CD4-positive, alpha-beta memory T cell (primary cell): ENCODE data around the gene HYAL2. TPM values are rescaled to one million over a fixed set of nuclear protein-coding genes. Genes with fewer than 3 reads are reported as not detected.
"Not testable (repeated sequence)": the region's sequence is repeated elsewhere in the genome, so short reads cannot be mapped to it uniquely, and the experiment has no call there.

Experiments
- CTCF ChIA-PET: fragments of 350-600 bp; sonication (Branson Sonifier 250); formaldehyde crosslinking; loops from one replicate; lab custom pipeline; 2021; ENCODE audit warnings: inconsistent platforms; ENCODE audit not compliant: partially characterized antibody; lab: Charles Lee
- POLR2A ChIA-PET: fragments of 350-600 bp; sonication (Branson Sonifier 250); formaldehyde crosslinking; loops from one replicate; lab custom pipeline; 2021; ENCODE audit not compliant: partially characterized antibody; lab: Charles Lee
- DNase-seq, 5 donors: peaks; one replicate each; pipeline versions ENCODE4 v3.0.0 to v3.0.0-alpha.2; 2020 to 2022; ENCODE audit warnings: mixed read lengths in 1 of 5
- H3K27ac ChIP-seq: one replicate; pipeline ENCODE4 v1.7.0; 2013; ENCODE audit warnings: low read depth, low read length
- H3K27me3 ChIP-seq: 2 replicates; pipeline ENCODE4 v1.7.0; 2013; ENCODE audit warnings: mild to moderate bottlenecking, low read length, moderate library complexity; ENCODE audit not compliant: insufficient read depth
- H3K36me3 ChIP-seq: 2 replicates; pipeline ENCODE4 v1.7.0; 2013; ENCODE audit warnings: mild to moderate bottlenecking, low read length, moderate library complexity; ENCODE audit not compliant: insufficient read depth
- H3K4me1 ChIP-seq: 2 replicates; pipeline ENCODE4 v1.7.0; 2013; ENCODE audit warnings: mild to moderate bottlenecking, low read length, moderate library complexity; ENCODE audit not compliant: insufficient read depth
- H3K4me3 ChIP-seq, 2 donors: one replicate each; pipeline ENCODE4 v1.7.0; 2013; ENCODE audit warnings: low read length in 2 of 2, mild to moderate bottlenecking in 1 of 2
- H3K9me3 ChIP-seq, 2 donors: one replicate each; pipeline ENCODE4 v1.7.0; 2013; ENCODE audit warnings: low read length in 2 of 2, control low read depth in 1 of 2; ENCODE audit not compliant: control insufficient read depth in 1 of 2
- H3K27ac Mint-ChIP-seq, 7 donors: one replicate each; pipeline ENCODE4 v1.8.0; 2020 to 2021; ENCODE audit warnings: mixed read lengths in 7 of 7, mild to moderate bottlenecking in 6 of 7, inconsistent platforms in 3 of 7, moderate library complexity in 3 of 7
- H3K27me3 Mint-ChIP-seq, 2 donors: one replicate each; pipeline ENCODE4 v1.8.0; 2020 to 2021; ENCODE audit warnings: mixed read lengths in 2 of 2
- H3K36me3 Mint-ChIP-seq, 2 donors: one replicate each; pipeline ENCODE4 v1.8.0; 2020 to 2021; ENCODE audit warnings: mixed read lengths in 2 of 2, inconsistent platforms in 1 of 2, mild to moderate bottlenecking in 1 of 2
- H3K4me1 Mint-ChIP-seq, 4 donors: one replicate each; pipeline ENCODE4 v1.8.0; 2020 to 2021; ENCODE audit warnings: mixed read lengths in 4 of 4, mild to moderate bottlenecking in 1 of 4
- H3K4me3 Mint-ChIP-seq, 8 donors: one replicate each; pipeline ENCODE4 v1.8.0; 2020 to 2021; ENCODE audit warnings: mixed read lengths in 8 of 8, mild to moderate bottlenecking in 7 of 8, moderate library complexity in 6 of 8, inconsistent platforms in 3 of 8
- H3K9me3 Mint-ChIP-seq, 8 donors: one replicate each; pipeline ENCODE4 v1.8.0; 2020 to 2021; ENCODE audit warnings: mixed read lengths in 8 of 8, mild to moderate bottlenecking in 5 of 8, inconsistent platforms in 3 of 8, moderate library complexity in 1 of 8
- intact Hi-C: fragments of 100-400 bp; cut with micrococcal nuclease; formaldehyde crosslinking; loops from one replicate; pipeline ENCODE4 v1.15.1; 2023
- polyA plus RNA-seq, 2 donors: library from polyadenylated mRNA; unstranded; fragments of 300-500 nt; fragmentation: Illumina TruSeq; gene quantifications; one replicate each; pipeline ENCODE4 v1.2.3, GENCODE V29; 2021
- total RNA-seq, 2 experiments: library from RNA; stranded (reverse); gene quantifications; one replicate each; pipeline ENCODE4 v1.2.3, GENCODE V29; 2021

Gene HYAL2
- total and polyA plus RNA-seq, 4 experiments from 2014 or later, result 3.7 to 12.3 (median 7.2) TPM

DNA sequence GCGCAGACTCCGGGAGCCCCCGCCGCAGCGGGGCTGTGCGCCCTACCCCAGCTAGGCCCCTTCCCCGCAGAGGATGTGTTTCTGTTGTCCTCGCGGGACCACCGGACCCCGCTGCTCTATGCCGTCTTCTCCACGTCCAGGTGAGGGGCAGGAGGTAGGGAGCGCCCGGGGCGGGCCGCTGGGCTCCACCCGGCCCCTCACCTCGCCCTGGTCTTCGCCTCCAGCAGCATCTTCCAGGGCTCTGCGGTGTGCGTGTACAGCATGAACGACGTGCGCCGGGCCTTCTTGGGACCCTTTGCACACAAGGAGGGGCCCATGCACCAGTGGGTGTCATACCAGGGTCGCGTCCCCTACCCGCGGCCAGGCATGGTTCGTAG is 48.9 kb downstream of the HYAL2 start:
- ChIA-PET CTCF (interaction anchor here (1.5 to 7.1 kb wide), 3 partner anchors 44 to 79 kb away, joined by 3 to 40 read pairs (median 36); no protein-coding TSS in a partner anchor), POLR2A (interaction anchor here (0.7 kb wide), 1 partner anchor 47 kb away, joined by 3 read pairs; no protein-coding TSS in a partner anchor)
- no peak overlapping the region for H3K4me3 ChIP-seq
- H3K36me3 Mint-ChIP-seq, result no peaks in the 10 kb centered on the region
- no peak overlapping the region for H3K27ac ChIP-seq
- peaks cover 14 to 37% (median 25%) of the 10 kb centered on the region in 4 donors for H3K4me1 Mint-ChIP-seq
- peaks cover 23 to 31% of the 10 kb centered on the region in 2 donors for H3K27me3 Mint-ChIP-seq
- H3K9me3 Mint-ChIP-seq, result no peaks in the 10 kb centered on the region
- no peaks in the 10 kb centered on the region for H3K9me3 ChIP-seq
- H3K36me3 ChIP-seq, result no peaks in the 10 kb centered on the region
- peaks cover 35% of the 10 kb centered on the region for H3K4me1 ChIP-seq
- intact Hi-C loops, result loop anchor here (1.0 kb wide), 5 partner anchors 27 to 152 kb away; no protein-coding TSS in a partner anchor
- H3K4me3 Mint-ChIP-seq, result peak overlapping the region in 1 of 8 donors; percentile 79
- H3K27me3 ChIP-seq, result peaks cover 35% of the 10 kb centered on the region
- H3K27ac Mint-ChIP-seq, result peak overlapping the region in 1 of 7 donors; percentile 73
- DNase-seq, result peak in 1 of 5 donors; percentile 33

DNA sequence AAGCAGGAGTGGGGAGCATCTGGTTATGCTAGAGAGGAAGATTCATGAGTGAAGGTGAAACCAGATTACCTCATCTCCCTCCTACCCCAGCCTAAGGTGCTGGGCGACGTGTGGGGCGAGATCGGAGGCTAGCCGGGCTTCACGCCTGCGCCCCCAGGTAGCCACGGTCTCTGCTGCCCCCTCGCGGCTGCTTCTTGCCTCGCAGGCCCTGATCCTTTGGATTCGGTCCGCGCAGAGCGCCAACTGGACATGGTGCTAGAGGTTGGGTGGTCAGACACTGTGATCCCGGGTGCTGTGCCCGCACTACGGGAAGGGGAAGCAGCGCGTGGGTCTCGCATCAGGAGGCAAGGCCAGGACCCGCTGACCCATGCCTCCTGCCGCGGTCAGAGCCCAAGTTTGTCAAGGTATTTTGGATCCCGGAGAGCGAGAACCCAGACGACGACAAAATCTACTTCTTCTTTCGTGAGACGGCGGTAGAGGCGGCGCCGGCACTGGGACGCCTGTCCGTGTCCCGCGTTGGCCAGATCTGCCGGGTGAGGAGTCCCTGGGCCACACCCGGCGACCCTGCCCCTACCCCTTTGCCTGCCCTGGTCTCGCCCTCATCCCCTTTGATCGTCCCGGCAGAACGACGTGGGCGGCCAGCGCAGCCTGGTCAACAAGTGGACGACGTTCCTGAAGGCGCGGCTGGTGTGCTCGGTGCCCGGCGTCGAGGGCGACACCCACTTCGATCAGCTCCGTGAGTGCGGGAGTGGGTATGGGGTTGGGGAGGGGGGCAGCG is 49.4 kb downstream of the HYAL2 start:
- intact Hi-C loops, result loop anchor here (1.0 kb wide), 4 partner anchors 27 to 152 kb away; no protein-coding TSS in a partner anchor
- Mint-ChIP-seq H3K27me3 (peaks cover 23 to 31% of the 10 kb centered on the region in 2 donors), H3K36me3 (no peaks in the 10 kb centered on the region), H3K4me3 (peak overlapping the region; percentile 35 to 81 (median 74)), H3K27ac (peak overlapping the region in 3 of 7 donors; percentile 9 to 88 (median 53)), H3K9me3 (no peaks in the 10 kb centered on the region), H3K4me1 (peaks cover 14 to 37% (median 25%) of the 10 kb centered on the region in 4 donors)
- no peak overlapping the region for H3K27ac ChIP-seq
- ChIA-PET POLR2A (interaction anchor here (0.5 to 1.8 kb wide), 5 partner anchors 13 to 165 kb away, joined by 3 to 10 read pairs (median 4); no protein-coding TSS in a partner anchor), CTCF (interaction anchor here (1.5 to 7.1 kb wide), 5 partner anchors 23 to 79 kb away, joined by 3 to 40 read pairs (median 5); partner anchors contain the start of gene GNAI2)
- H3K27me3 ChIP-seq, result peaks cover 35% of the 10 kb centered on the region
- no peaks in the 10 kb centered on the region for H3K9me3 ChIP-seq
- no peak overlapping the region for H3K4me3 ChIP-seq
- peaks cover 35% of the 10 kb centered on the region for H3K4me1 ChIP-seq
- DNase-seq, result peak; percentile 73 to 83 (median 79)
- no peaks in the 10 kb centered on the region for H3K36me3 ChIP-seq

DNA sequence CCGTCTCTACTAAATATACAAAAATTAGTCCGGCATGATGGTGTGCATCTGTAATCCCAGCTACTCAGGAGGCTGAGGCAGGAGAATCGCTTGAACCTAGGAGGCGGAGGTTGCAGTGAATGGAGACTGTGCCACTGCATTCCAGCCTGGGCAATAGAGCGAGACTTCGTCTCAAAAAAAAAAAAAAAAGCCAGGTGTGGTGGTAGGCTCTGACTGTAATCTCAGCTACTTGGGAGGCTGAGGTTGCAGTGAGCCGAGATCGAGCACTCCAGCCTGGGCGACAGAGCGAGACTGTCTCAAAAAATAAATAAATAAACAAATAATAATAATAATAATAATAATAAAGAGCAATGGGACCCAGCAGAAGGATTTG is 50.0 kb downstream of the HYAL2 start:
- H3K4me1 Mint-ChIP-seq, result peaks cover 14 to 37% (median 25%) of the 10 kb centered on the region in 4 donors
- H3K4me3 ChIP-seq, H3K36me3 Mint-ChIP-seq, intact Hi-C loops, H3K36me3 ChIP-seq, DNase-seq, H3K27ac ChIP-seq, H3K9me3 ChIP-seq, H3K9me3 Mint-ChIP-seq: not testable (repeated sequence)
- peaks cover 35% of the 10 kb centered on the region for H3K4me1 ChIP-seq
- peaks cover 19 to 28% of the 10 kb centered on the region in 2 donors for H3K27me3 Mint-ChIP-seq
- POLR2A ChIA-PET, result interaction anchor here (0.8 to 1.8 kb wide), 3 partner anchors 12 to 65 kb away, joined by 3 to 10 read pairs (median 4); no protein-coding TSS in a partner anchor
- peaks cover 35% of the 10 kb centered on the region for H3K27me3 ChIP-seq
- H3K4me3 Mint-ChIP-seq, result peak overlapping the region in 2 of 8 donors; percentile 79 to 81
- CTCF ChIA-PET, result interaction anchor here (0.8 to 7.1 kb wide), 7 partner anchors 22 to 81 kb away, joined by 3 to 40 read pairs (median 3); partner anchors contain the start of genes GNAI2, GNAT1 and HYAL2
- H3K27ac Mint-ChIP-seq, result peak overlapping the region in 1 of 7 donors; percentile 88

DNA sequence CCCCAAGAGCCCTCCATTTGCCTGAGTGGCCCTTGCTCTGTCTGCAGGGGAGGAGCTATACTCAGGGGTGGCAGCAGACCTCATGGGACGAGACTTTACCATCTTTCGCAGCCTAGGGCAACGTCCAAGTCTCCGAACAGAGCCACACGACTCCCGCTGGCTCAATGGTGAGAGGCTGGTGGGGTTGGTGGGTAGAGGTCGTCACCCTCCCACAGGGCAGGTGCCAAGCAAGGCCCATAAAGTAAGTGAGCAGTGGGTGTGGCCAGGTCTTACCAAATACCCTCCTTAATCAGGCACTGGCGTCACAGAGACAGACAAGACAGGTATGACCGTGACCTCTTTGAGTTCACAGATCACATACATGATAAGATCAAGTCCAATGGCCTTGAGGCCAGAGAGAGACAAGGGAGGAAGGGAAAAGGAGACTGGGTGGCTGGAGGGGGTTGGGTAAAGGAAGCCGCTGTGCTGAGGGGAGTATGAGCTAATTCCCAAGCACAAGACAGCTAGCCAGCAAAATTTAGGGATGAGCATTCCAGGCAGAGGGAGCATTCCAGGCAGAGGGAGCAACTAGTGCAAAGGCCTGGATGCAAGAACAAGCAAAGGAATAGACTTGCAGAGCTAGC is 51.1 kb downstream of the HYAL2 start:
- Histone ChIP-seq H3K27me3 (peaks cover 28% of the 10 kb centered on the region), H3K4me1 (peaks cover 34% of the 10 kb centered on the region), H3K4me3 (no peak overlapping the region), H3K9me3 (no peaks in the 10 kb centered on the region), H3K27ac (no peak overlapping the region), H3K36me3 (no peaks in the 10 kb centered on the region)
- peak overlapping the region in 1 of 8 donors; percentile 26 for H3K4me3 Mint-ChIP-seq
- POLR2A ChIA-PET, result interaction anchor here (1.3 to 1.8 kb wide), 2 partner anchors 11 to 25 kb away, joined by 4 to 10 read pairs; no protein-coding TSS in a partner anchor
- H3K9me3 Mint-ChIP-seq, result no peaks in the 10 kb centered on the region
- peak in 1 of 5 donors; percentile 32 for DNase-seq
- CTCF ChIA-PET, result interaction anchor here (0.7 to 7.1 kb wide), 7 partner anchors 11 to 77 kb away, joined by 3 to 40 read pairs (median 4); partner anchors contain the start of genes GNAI2 and HYAL2
- intact Hi-C loops, result no loop called here
- H3K36me3 Mint-ChIP-seq, result no peaks in the 10 kb centered on the region
- peaks cover 19 to 28% of the 10 kb centered on the region in 2 donors for H3K27me3 Mint-ChIP-seq
- H3K4me1 Mint-ChIP-seq, result peaks cover 14 to 37% (median 25%) of the 10 kb centered on the region in 4 donors
- H3K27ac Mint-ChIP-seq, result peak overlapping the region in 2 of 7 donors; percentile 54 to 72

DNA sequence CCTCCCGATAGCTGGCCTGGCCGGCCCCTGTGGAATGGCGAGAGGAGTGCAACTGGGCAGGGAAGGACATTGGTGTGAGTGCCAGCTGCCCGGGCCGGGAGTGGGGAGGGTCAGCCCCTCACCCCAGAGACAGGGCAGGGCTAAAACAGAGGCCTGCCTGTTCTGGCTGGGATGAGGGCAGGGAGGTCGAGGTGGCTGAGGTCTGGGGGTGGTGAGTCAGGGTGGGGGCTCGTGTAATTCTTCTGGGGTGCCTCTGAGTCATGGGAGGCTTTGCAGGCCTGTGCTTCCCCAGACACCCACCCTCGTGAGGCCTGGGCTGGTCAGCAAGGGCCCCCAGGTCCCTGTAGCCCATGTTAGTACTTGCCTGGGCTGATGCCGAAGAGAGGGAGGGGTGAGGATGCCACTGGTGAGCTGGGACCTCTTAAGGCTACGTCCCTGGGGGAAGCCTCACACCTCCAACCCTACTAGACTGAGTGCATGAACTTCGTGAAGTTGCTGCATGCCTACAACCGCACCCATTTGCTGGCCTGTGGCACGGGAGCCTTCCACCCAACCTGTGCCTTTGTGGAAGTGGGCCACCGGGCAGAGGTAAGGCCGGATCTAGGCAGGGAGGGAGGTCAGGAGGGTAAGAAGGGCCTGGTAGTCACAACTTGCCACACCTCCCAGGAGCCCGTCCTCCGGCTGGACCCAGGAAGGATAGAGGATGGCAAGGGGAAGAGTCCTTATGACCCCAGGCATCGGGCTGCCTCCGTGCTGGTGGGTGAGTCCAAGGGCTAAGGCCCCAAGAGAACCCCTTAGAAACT is 51.9 kb downstream of the HYAL2 start:
- peak in 1 of 5 donors; percentile 38 for DNase-seq
- no peak overlapping the region for H3K27ac ChIP-seq
- H3K4me3 Mint-ChIP-seq, result peak overlapping the region in 1 of 8 donors; percentile 7
- ChIA-PET POLR2A (no interaction called here), CTCF (interaction anchor here (0.7 to 7.1 kb wide), 4 partner anchors 24 to 76 kb away, joined by 3 to 40 read pairs (median 23); no protein-coding TSS in a partner anchor)
- peaks cover 24% of the 10 kb centered on the region for H3K27me3 ChIP-seq
- H3K9me3 Mint-ChIP-seq, result no peaks in the 10 kb centered on the region
- peaks cover 14 to 23% of the 10 kb centered on the region in 2 donors for H3K27me3 Mint-ChIP-seq
- intact Hi-C loops, result no loop called here
- no peaks in the 10 kb centered on the region for H3K36me3 Mint-ChIP-seq
- peaks cover 26% of the 10 kb centered on the region for H3K4me1 ChIP-seq
- H3K27ac Mint-ChIP-seq, result peak overlapping the region in 2 of 7 donors; percentile 54 to 76
- peaks cover 12 to 32% (median 19%) of the 10 kb centered on the region in 4 donors for H3K4me1 Mint-ChIP-seq
- H3K36me3 ChIP-seq, result no peaks in the 10 kb centered on the region
- H3K9me3 ChIP-seq, result no peaks in the 10 kb centered on the region
- H3K4me3 ChIP-seq, result no peak overlapping the region

DNA sequence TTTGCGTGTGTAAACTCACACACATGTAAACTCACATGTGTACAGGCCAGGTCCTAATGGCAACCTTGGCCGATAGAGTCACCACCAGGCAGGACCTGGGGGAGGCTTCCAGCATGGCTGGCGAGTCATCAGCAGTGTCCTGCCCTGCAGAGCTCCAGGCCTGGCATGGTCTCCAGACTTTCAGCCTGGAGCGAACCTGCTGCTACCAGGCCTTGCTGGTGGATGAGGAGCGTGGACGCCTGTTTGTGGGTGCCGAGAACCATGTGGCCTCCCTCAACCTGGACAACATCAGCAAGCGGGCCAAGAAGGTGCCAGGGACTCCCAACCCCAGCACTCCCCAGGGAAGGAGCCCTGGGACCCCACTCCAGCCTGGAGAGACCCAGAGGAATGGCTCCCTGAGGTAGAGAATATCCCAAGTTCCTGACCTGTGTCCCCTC is 52.5 kb downstream of the HYAL2 start:
- H3K27me3 Mint-ChIP-seq, result peaks cover 10 to 20% of the 10 kb centered on the region in 2 donors
- no peak for DNase-seq
- Histone ChIP-seq H3K9me3 (no peaks in the 10 kb centered on the region), H3K27ac (no peak overlapping the region), H3K4me1 (peaks cover 20% of the 10 kb centered on the region), H3K27me3 (peaks cover 18% of the 10 kb centered on the region), H3K36me3 (no peaks in the 10 kb centered on the region), H3K4me3 (no peak overlapping the region)
- intact Hi-C loops, result no loop called here
- peaks cover 9 to 25% (median 14%) of the 10 kb centered on the region in 4 donors for H3K4me1 Mint-ChIP-seq
- H3K9me3 Mint-ChIP-seq, result no peaks in the 10 kb centered on the region
- POLR2A ChIA-PET, result no interaction called here
- H3K27ac Mint-ChIP-seq, result peak overlapping the region in 1 of 7 donors; percentile 76
- H3K36me3 Mint-ChIP-seq, result no peaks in the 10 kb centered on the region
- CTCF ChIA-PET, result interaction anchor here (1.3 to 7.1 kb wide), 3 partner anchors 44 to 78 kb away, joined by 5 to 36 read pairs (median 10); no protein-coding TSS in a partner anchor
- no peak overlapping the region for H3K4me3 Mint-ChIP-seq
